Measurements from ENCODE around the gene MTFMT. TPM values are rescaled to one million over a fixed set of nuclear protein-coding genes. Genes with fewer than 3 reads are reported as not detected.
A peak's percentile ranks its signal among the peaks of the same experiment; 100 is the strongest.

Gene MTFMT
- polyA plus RNA-seq, 4 donors: 9.7 to 14.8 (median 12.9) TPM

DNA sequence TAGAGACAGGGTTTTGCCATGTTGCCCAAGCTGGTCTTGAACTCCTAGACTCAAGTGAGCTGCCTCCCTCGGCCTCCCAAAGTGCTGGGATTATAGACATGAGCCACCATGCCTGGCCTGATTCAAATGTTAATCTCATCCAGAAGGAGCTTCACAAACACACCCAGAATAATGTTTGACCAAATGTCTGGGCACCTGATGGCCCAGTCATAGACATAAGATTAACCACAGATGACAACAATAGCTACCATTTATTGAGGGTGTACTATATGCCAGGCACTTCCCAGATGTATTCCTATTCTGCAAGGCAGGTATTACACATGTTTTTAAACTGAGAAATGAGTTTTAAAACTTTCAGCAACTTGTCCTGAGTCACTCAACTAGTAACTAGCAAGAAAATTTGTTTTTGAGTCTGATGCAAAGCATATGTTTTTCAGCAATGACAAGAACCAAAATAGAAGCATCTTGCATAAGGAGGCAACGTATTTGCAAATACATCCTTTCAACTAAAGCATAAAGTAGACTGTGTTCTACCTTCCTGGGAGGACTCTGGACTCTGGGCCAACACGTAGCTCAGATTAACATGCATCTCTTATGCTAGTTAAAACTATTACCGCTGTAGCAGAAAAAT lies 31.6 kb downstream of the MTFMT start:
- peak; percentile 56 to 61 for DNase-seq
- Histone ChIP-seq H3K27ac (ENCODE audit: low read depth in 1 of 3, low read length in 2 of 3) (peak overlapping the region in 1 of 3 donors; percentile 50), H3K27me3 (ENCODE audit: control insufficient read depth in 3 of 3, insufficient read depth in 3 of 3, low read length in 3 of 3) (no peaks in the 10 kb centered on the region), H3K4me3 (ENCODE audit: low read depth in 1 of 3, low read length in 3 of 3) (no peak overlapping the region), H3K36me3 (ENCODE audit: control insufficient read depth in 3 of 3, insufficient read depth in 2 of 3, low read depth in 1 of 3, low read length in 3 of 3) (peaks cover 0 to 9% (median 0%) of the 10 kb centered on the region in 3 donors), H3K9me3 (ENCODE audit: control insufficient read depth in 2 of 2, insufficient read depth in 1 of 2, low read depth in 1 of 2, low read length in 1 of 2) (no peaks in the 10 kb centered on the region), H3K4me1 (ENCODE audit: control insufficient read depth in 3 of 3, insufficient read depth in 2 of 3, low read depth in 1 of 3, low read length in 2 of 3) (peaks cover 0 to 11% (median 0%) of the 10 kb centered on the region in 3 donors)
- 44 to 74% (median 53%) methylated on average over 4 of the region's 4 CpGs for WGBS, 3 donors
- FAIRE-seq: no peak

DNA sequence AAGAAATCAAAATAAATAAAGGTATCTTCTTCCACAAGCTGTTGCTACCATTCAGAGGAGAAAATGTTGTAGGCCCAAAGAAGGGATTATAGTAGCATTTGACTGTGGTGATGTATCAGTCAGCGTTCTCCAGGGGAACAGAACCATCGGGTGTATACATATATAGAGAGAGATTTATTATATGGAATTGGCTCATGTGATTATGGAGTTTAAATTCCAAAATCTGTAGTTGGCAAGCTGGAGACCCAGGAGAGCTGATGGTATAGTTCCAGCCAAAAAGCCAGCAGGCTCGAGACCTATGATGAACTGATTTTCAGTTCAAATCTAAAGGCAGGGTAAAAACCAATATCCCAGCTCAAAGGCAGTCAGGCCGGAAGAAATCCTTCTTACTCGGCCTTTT lies 32.4 kb downstream of the MTFMT start:
- H3K4me3 ChIP-seq (ENCODE audit: low read depth in 1 of 3, low read length in 3 of 3): no peak overlapping the region
- no peaks in the 10 kb centered on the region for H3K9me3 ChIP-seq (ENCODE audit: control insufficient read depth in 2 of 2, insufficient read depth in 1 of 2, low read depth in 1 of 2, low read length in 1 of 2)
- no peaks in the 10 kb centered on the region for H3K27me3 ChIP-seq (ENCODE audit: control insufficient read depth in 3 of 3, insufficient read depth in 3 of 3, low read length in 3 of 3)
- peaks cover 0 to 15% (median 0%) of the 10 kb centered on the region in 3 donors for H3K4me1 ChIP-seq (ENCODE audit: control insufficient read depth in 3 of 3, insufficient read depth in 2 of 3, low read depth in 1 of 3, low read length in 2 of 3)
- FAIRE-seq (no peak), DNase-seq (no peak)
- H3K27ac ChIP-seq (ENCODE audit: low read depth in 1 of 3, low read length in 2 of 3): no peak overlapping the region
- H3K36me3 ChIP-seq (ENCODE audit: control insufficient read depth in 3 of 3, insufficient read depth in 2 of 3, low read depth in 1 of 3, low read length in 3 of 3): peaks cover 0 to 5% (median 0%) of the 10 kb centered on the region in 3 donors
- WGBS, 3 donors: 76 to 81% (median 78%) methylated on average over 5 of the region's 5 CpGs

DNA sequence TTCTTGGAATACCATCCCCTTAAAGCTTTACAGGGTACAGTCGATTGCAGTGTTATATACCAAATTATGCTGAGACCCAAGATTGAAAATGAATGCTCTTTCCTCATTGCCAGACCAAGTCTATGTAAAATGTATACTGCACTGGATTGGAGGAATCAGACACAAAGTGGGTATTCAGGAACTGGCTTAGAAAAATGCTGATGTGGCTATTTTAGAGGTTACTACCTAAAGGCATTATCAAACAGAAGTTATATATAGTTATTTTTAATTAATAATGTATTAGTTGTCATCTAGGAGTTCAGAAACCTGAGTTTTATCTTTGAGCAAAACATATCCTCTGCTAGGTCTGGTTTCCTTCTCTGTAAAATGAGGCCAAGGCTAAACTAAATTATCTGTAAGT lies 36.1 kb downstream of the MTFMT start:
- no peaks in the 10 kb centered on the region for H3K9me3 ChIP-seq (ENCODE audit: control insufficient read depth in 2 of 2, insufficient read depth in 1 of 2, low read depth in 1 of 2, low read length in 1 of 2)
- FAIRE-seq (no peak), DNase-seq (no peak)
- no peaks in the 10 kb centered on the region for H3K27me3 ChIP-seq (ENCODE audit: control insufficient read depth in 3 of 3, insufficient read depth in 3 of 3, low read length in 3 of 3)
- 32 to 37% (median 34%) methylated on average over 1 of the region's 1 CpG for WGBS, 3 donors
- peaks cover 0 to 23% (median 5%) of the 10 kb centered on the region in 3 donors for H3K4me1 ChIP-seq (ENCODE audit: control insufficient read depth in 3 of 3, insufficient read depth in 2 of 3, low read depth in 1 of 3, low read length in 2 of 3)
- no peak overlapping the region for H3K4me3 ChIP-seq (ENCODE audit: low read depth in 1 of 3, low read length in 3 of 3)
- no peaks in the 10 kb centered on the region for H3K36me3 ChIP-seq (ENCODE audit: control insufficient read depth in 3 of 3, insufficient read depth in 2 of 3, low read depth in 1 of 3, low read length in 3 of 3)
- peak overlapping the region in 1 of 3 donors; percentile 52 for H3K27ac ChIP-seq (ENCODE audit: low read depth in 1 of 3, low read length in 2 of 3)

DNA sequence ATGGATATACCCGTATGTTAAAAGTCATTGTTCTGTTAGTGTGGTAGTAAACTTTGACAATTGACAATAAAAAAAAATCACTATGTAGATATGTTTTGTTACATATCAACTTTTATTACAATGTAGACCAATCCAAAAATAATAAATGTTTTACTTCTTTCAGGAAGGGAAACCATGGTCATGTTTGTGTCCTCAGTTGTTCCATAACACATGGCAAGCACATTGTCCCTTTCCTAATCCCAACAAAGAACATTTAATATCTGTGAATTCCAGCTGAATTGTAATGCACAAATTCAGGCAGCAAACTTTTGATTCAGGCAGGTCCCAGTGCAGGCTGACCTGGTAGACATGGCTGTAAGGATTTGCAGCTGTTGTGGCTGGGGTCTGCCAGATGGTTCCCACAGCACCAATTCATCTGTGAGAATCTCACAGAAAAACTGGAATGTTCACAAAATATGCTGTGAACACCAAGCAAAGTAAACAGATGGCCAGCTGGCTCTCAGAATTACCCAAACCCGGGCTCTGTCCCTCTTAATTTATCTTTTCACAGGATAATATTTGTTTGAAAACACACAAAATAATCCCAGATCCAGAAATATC lies 37.8 kb downstream of the MTFMT start:
- Histone ChIP-seq H3K27me3 (ENCODE audit: control insufficient read depth in 3 of 3, insufficient read depth in 3 of 3, low read length in 3 of 3) (no peaks in the 10 kb centered on the region), H3K4me3 (ENCODE audit: low read depth in 1 of 3, low read length in 3 of 3) (no peak overlapping the region), H3K27ac (ENCODE audit: low read depth in 1 of 3, low read length in 2 of 3) (no peak overlapping the region), H3K9me3 (ENCODE audit: control insufficient read depth in 2 of 2, insufficient read depth in 1 of 2, low read depth in 1 of 2, low read length in 1 of 2) (no peaks in the 10 kb centered on the region), H3K4me1 (ENCODE audit: control insufficient read depth in 3 of 3, insufficient read depth in 2 of 3, low read depth in 1 of 3, low read length in 2 of 3) (peaks cover 0 to 24% (median 6%) of the 10 kb centered on the region in 3 donors), H3K36me3 (ENCODE audit: control insufficient read depth in 3 of 3, insufficient read depth in 2 of 3, low read depth in 1 of 3, low read length in 3 of 3) (peaks cover 0 to 3% (median 0%) of the 10 kb centered on the region in 3 donors)
- FAIRE-seq (no peak), DNase-seq (no peak)
- 25 to 44% (median 35%) methylated on average over 2 of the region's 2 CpGs for WGBS, 3 donors

DNA sequence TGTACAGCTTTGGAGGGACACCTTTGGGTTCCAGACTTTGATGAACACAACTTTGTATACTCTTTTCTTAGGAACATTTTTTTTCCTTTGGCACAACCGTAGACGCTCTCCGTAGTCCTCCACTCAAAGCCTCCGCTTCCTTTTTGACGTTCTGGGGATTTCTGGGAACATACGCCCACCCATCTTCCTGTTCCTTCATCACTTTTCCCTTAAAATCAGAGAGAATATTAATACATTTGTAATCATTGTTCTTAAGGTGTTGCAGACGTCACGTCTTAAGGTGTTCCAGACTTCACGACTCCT lies 39.3 kb downstream of the MTFMT start:
- Histone ChIP-seq H3K4me1 (ENCODE audit: control insufficient read depth in 3 of 3, insufficient read depth in 2 of 3, low read depth in 1 of 3, low read length in 2 of 3) (peaks cover 0 to 31% (median 6%) of the 10 kb centered on the region in 3 donors), H3K27ac (ENCODE audit: low read depth in 1 of 3, low read length in 2 of 3) (peak overlapping the region; percentile 43 to 96 (median 94)), H3K9me3 (ENCODE audit: control insufficient read depth in 2 of 2, insufficient read depth in 1 of 2, low read depth in 1 of 2, low read length in 1 of 2) (no peaks in the 10 kb centered on the region), H3K4me3 (ENCODE audit: low read depth in 1 of 3, low read length in 3 of 3) (peak overlapping the region; percentile 77 to 92 (median 87)), H3K36me3 (ENCODE audit: control insufficient read depth in 3 of 3, insufficient read depth in 2 of 3, low read depth in 1 of 3, low read length in 3 of 3) (peaks cover 0 to 6% (median 0%) of the 10 kb centered on the region in 3 donors), H3K27me3 (ENCODE audit: control insufficient read depth in 3 of 3, insufficient read depth in 3 of 3, low read length in 3 of 3) (no peaks in the 10 kb centered on the region)
- WGBS, 3 donors: 3 to 5% (median 4%) methylated on average over 9 of the region's 9 CpGs
- DNase-seq (no peak), FAIRE-seq (no peak)

DNA sequence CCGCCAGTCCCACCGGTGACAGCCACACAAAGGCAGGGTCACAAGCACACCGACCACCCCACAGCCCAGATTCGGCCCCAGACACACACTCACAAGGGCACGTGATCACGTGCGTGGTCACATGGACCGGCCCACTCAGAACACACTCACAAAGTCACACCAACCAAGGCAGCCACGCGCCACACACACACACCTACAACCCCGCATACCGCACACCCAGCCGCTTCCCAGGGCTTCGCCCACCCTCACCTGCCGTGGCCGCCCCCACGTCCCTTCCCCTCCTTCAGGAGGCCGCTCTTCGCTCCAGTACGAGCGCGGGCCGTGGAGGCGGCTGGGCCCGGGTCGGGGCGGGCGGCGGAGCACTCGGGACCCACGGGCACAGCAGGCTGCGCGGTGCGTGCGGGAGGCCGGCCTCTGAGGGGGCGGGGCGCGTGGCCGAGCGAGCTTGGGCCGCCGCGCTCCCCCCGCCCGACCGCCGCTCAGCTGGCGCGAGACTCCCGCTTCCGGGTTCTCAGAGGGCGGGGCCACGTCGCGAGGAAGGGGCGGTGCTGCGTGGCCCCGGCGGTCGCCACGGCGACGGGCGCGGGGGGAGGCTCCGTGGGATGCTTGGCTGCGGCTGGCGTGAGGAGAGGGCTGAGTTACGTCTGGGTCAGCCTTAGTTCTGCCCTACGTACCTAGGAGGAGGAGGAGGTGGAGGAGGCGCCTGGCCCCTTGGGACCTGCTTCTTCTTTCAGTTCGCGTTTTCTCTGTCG lies 39.8 kb downstream of the MTFMT start, which contains the start of gene SPG21:
TSS of gene SPG21 (minus strand) at position 499 of the 752 bp plus-strand sequence. CDS start 6,345 bp downstream, outside the sequence.
- Histone ChIP-seq H3K27ac (ENCODE audit: low read depth in 1 of 3, low read length in 2 of 3) (peak within 1 kb of the TSS; percentile 77 to 96 (median 94)), H3K36me3 (ENCODE audit: control insufficient read depth in 3 of 3, insufficient read depth in 2 of 3, low read depth in 1 of 3, low read length in 3 of 3) (peaks cover 0 to 9% (median 0%) of the 10 kb centered on the region in 3 donors), H3K27me3 (ENCODE audit: control insufficient read depth in 3 of 3, insufficient read depth in 3 of 3, low read length in 3 of 3) (no peaks in the 10 kb centered on the region), H3K4me1 (ENCODE audit: control insufficient read depth in 3 of 3, insufficient read depth in 2 of 3, low read depth in 1 of 3, low read length in 2 of 3) (peaks cover 0 to 35% (median 6%) of the 10 kb centered on the region in 3 donors), H3K4me3 (ENCODE audit: low read depth in 1 of 3, low read length in 3 of 3) (peak within 1 kb of the TSS; percentile 87 to 99 (median 92)), H3K9me3 (ENCODE audit: control insufficient read depth in 2 of 2, insufficient read depth in 1 of 2, low read depth in 1 of 2, low read length in 1 of 2) (no peaks in the 10 kb centered on the region)
- DNase-seq (peak; percentile 90 to 97), FAIRE-seq (no peak)
- WGBS, 3 donors: 0 to 1% (median 0%) methylated on average over 36 to 75 of the region's 75 CpGs

DNA sequence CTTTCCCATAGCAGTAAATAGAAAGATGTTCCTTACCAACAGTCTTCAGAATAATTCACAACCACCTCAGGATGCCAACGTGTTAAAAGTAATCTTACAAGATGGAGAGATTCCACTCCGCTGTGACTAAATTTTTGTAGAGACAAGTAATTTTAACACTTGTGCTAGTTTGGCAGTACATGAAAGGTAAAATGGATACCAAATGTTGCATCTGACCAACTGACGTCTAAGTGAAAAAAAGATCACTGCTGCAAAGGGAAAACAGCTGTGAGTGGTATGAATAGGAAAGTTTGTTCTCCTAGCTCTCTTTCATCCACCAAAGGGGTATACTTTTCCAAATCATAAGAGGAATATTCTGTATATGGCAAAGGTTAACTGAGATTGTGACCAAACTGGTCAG lies 42.3 kb downstream of the MTFMT start:
- no peak overlapping the region for H3K27ac ChIP-seq (ENCODE audit: low read depth in 1 of 3, low read length in 2 of 3)
- FAIRE-seq: no peak
- DNase-seq: no peak
- peaks cover 0 to 44% (median 6%) of the 10 kb centered on the region in 3 donors for H3K4me1 ChIP-seq (ENCODE audit: control insufficient read depth in 3 of 3, insufficient read depth in 2 of 3, low read depth in 1 of 3, low read length in 2 of 3)
- no peaks in the 10 kb centered on the region for H3K27me3 ChIP-seq (ENCODE audit: control insufficient read depth in 3 of 3, insufficient read depth in 3 of 3, low read length in 3 of 3)
- 67 to 72% (median 68%) methylated on average over 3 of the region's 3 CpGs for WGBS, 3 donors
- peaks cover 0 to 21% (median 0%) of the 10 kb centered on the region in 3 donors for H3K36me3 ChIP-seq (ENCODE audit: control insufficient read depth in 3 of 3, insufficient read depth in 2 of 3, low read depth in 1 of 3, low read length in 3 of 3)
- no peak overlapping the region for H3K4me3 ChIP-seq (ENCODE audit: low read depth in 1 of 3, low read length in 3 of 3)
- no peaks in the 10 kb centered on the region for H3K9me3 ChIP-seq (ENCODE audit: control insufficient read depth in 2 of 2, insufficient read depth in 1 of 2, low read depth in 1 of 2, low read length in 1 of 2)

DNA sequence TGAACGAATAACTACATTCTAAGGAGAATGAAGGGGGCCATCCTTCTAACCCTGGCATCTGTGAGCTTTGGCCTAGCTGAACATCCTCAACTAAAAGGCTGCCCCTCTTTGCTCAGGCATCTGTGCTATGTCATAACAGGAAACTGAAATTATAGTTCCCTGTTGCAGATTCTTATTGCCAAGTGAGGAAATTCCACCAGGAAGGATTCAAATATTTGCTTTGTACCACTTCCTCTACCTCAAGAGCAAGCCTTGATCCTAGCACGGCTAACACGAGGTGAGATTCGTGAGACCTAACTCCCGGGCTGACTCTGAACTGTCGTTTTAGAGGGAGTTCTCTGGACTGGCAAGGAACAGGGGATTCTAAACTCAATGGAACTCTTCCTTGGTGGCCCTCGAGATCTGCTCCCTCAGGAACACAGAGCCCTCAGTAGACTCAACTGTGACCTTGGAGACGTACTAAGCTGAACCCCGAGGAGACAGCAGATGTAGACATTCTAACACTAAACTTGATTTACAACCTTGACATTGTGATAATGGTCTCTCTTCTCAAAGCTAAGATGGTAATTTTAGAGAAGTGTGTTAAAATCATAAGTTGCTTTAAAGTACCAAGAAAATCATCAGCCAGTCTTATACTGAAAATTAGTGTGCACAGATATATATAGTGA lies 43.9 kb downstream of the MTFMT start:
- H3K4me1 ChIP-seq (ENCODE audit: control insufficient read depth in 3 of 3, insufficient read depth in 2 of 3, low read depth in 1 of 3, low read length in 2 of 3): peaks cover 0 to 41% (median 4%) of the 10 kb centered on the region in 3 donors
- H3K9me3 ChIP-seq (ENCODE audit: control insufficient read depth in 2 of 2, insufficient read depth in 1 of 2, low read depth in 1 of 2, low read length in 1 of 2): no peaks in the 10 kb centered on the region
- peaks cover 0 to 24% (median 0%) of the 10 kb centered on the region in 3 donors for H3K36me3 ChIP-seq (ENCODE audit: control insufficient read depth in 3 of 3, insufficient read depth in 2 of 3, low read depth in 1 of 3, low read length in 3 of 3)
- DNase-seq (peak in 1 of 2 donors; percentile 27), FAIRE-seq (no peak)
- WGBS, 3 donors: 39 to 59% (median 55%) methylated on average over 9 of the region's 9 CpGs
- peak overlapping the region in 2 of 3 donors; percentile 58 to 89 for H3K27ac ChIP-seq (ENCODE audit: low read depth in 1 of 3, low read length in 2 of 3)
- H3K4me3 ChIP-seq (ENCODE audit: low read depth in 1 of 3, low read length in 3 of 3): no peak overlapping the region
- H3K27me3 ChIP-seq (ENCODE audit: control insufficient read depth in 3 of 3, insufficient read depth in 3 of 3, low read length in 3 of 3): no peaks in the 10 kb centered on the region

Data from small intestine (tissue), 7 donors.